ENCODE results near the gene CRACDL.

DNA sequence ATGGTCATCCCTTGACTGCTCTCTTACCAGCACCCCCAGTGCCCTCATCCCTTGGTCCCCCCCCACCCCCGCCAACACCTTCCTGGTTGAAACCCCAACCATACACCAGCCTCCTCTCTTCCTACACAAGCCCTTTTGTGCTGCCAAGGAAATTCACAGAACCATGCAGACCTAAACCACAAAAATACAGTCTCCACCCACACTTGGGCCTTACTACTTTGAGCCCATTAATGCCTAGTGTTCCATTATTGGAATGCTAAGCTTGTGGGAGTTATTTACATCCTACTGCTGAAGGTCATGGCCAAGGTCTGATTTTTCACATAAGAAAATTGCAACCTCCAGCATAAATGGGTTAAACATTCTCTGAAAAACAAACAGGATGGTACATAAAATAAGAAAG, 4.1 kb upstream of the CRACDL start:
- TF ChIP-seq POLR2A (IDR thresholded peaks at IDR 0.05; ENCODE audit: low read depth, low read length), result no peak
- no peak for TF ChIP-seq POLR2AphosphoS5 (IDR thresholded peaks at IDR 0.05; ENCODE audit: low read depth, low read length)

Data from GM12892 (cell line).